Astrocyte (in vitro differentiated cells and primary cell): ENCODE measurements around the gene SIRT3. TPM values are rescaled to one million over a fixed set of nuclear protein-coding genes. Genes with fewer than 3 reads are reported as not detected.

Source experiments
- DNase-seq: peaks from one replicate; pipeline ENCODE4 v3.0.0-alpha.2; 2010; ENCODE audit warnings: low read depth
- FAIRE-seq: peaks from 2 replicates; lab custom pipeline; 2011; peaks lifted over from hg19 to GRCh38; lab: Jason Lieb, UNC
- H2AFZ ChIP-seq: 2 replicates; pipeline ENCODE4 v1.6.0; 2012; ENCODE audit warnings: low read depth, low read length, inconsistent platforms
- H3K27ac ChIP-seq: 2 replicates; pipeline ENCODE4 v1.5.1; 2011; ENCODE audit warnings: low read depth, low read length, inconsistent platforms
- H3K27me3 ChIP-seq: 2 replicates; pipeline ENCODE4 v1.6.0; 2011; ENCODE audit warnings: low read length, inconsistent platforms; ENCODE audit not compliant: insufficient read depth
- H3K36me3 ChIP-seq: 2 replicates; pipeline ENCODE4 v1.5.1; 2011; ENCODE audit warnings: low read length, inconsistent platforms; ENCODE audit not compliant: insufficient read depth
- H3K4me1 ChIP-seq: 2 replicates; pipeline ENCODE4 v1.5.1; 2011; ENCODE audit warnings: low read length, inconsistent platforms; ENCODE audit not compliant: insufficient read depth
- H3K4me2 ChIP-seq: 2 replicates; pipeline ENCODE4 v1.6.0; 2012; ENCODE audit warnings: low read length, inconsistent platforms
- H3K4me3 ChIP-seq: 2 replicates; pipeline ENCODE4 v1.5.1; 2011; ENCODE audit warnings: low read depth, mild to moderate bottlenecking, low read length, inconsistent platforms; ENCODE audit not compliant: insufficient read depth
- H3K79me2 ChIP-seq: 2 replicates; pipeline ENCODE4 v1.6.0; 2012; ENCODE audit warnings: mild to moderate bottlenecking, low read length, inconsistent platforms; ENCODE audit not compliant: insufficient read depth
- H3K9ac ChIP-seq: 2 replicates; pipeline ENCODE4 v1.6.0; 2012; ENCODE audit warnings: mild to moderate bottlenecking, low read length, inconsistent platforms
- H3K9me3 ChIP-seq: 2 replicates; pipeline ENCODE4 v1.5.1; 2012; ENCODE audit warnings: low read depth, mild to moderate bottlenecking, low read length, inconsistent platforms; ENCODE audit not compliant: insufficient read depth
- H4K20me1 ChIP-seq: 2 replicates; pipeline ENCODE4 v1.6.0; 2012; ENCODE audit warnings: low read length, inconsistent platforms; ENCODE audit not compliant: insufficient read depth
- H3K27ac Mint-ChIP-seq: one replicate; pipeline ENCODE4 v1.8.0; 2021; ENCODE audit warnings: mild to moderate bottlenecking, mixed read lengths; ENCODE audit not compliant: unreplicated experiment
- H3K27me3 Mint-ChIP-seq: one replicate; pipeline ENCODE4 v1.8.0; 2021; ENCODE audit warnings: low read depth, mixed read lengths; ENCODE audit not compliant: unreplicated experiment
- H3K36me3 Mint-ChIP-seq: one replicate; pipeline ENCODE4 v1.8.0; 2021; ENCODE audit warnings: low read depth, mixed read lengths; ENCODE audit not compliant: unreplicated experiment
- H3K4me1 Mint-ChIP-seq: one replicate; pipeline ENCODE4 v1.8.0; 2021; ENCODE audit warnings: low read depth, mixed read lengths; ENCODE audit not compliant: unreplicated experiment
- H3K4me3 Mint-ChIP-seq: one replicate; pipeline ENCODE4 v1.8.0; 2021; ENCODE audit warnings: mild to moderate bottlenecking, moderate library complexity, mixed read lengths; ENCODE audit not compliant: unreplicated experiment
- H3K9me3 Mint-ChIP-seq: one replicate; pipeline ENCODE4 v1.8.0; 2021; ENCODE audit warnings: mild to moderate bottlenecking, mixed read lengths; ENCODE audit not compliant: unreplicated experiment
- EZH2 ChIP-seq: IDR thresholded peaks from 2 replicates; pipeline ENCODE4 v1.6.1; 2012; ENCODE audit warnings: mild to moderate bottlenecking, low read length, inconsistent platforms; ENCODE audit not compliant: insufficient read depth
- total RNA-seq: library from RNA; stranded (reverse); gene quantifications from 2 replicates; pipeline ENCODE4 v1.2.1, GENCODE V29; 2021
- TF ChIP-seq, protein P1 (sequence below): IDR thresholded peaks from 2 replicates; pipeline ENCODE4 v1.5.1; 2011; ENCODE audit warnings: low read depth, mild to moderate bottlenecking, inconsistent platforms, low read length, moderate library complexity; ENCODE audit not compliant: insufficient read depth

The SIRT3 gene
- total RNA-seq, 1 donor from 2014 or later, result 10.9 TPM

GRCh38 chr11:266676-267439 is 30.7 kb upstream of the SIRT3 start:
- Histone ChIP-seq H3K9me3 (no peaks in the 10 kb centered on the region), H3K27ac (no peak overlapping the region), H3K4me2 (no peak overlapping the region), H3K36me3 (no peaks in the 10 kb centered on the region), H2AFZ (no peak overlapping the region), H4K20me1 (no peaks in the 10 kb centered on the region), H3K4me1 (no peaks in the 10 kb centered on the region), H3K79me2 (no peaks in the 10 kb centered on the region), H3K9ac (no peak overlapping the region), H3K4me3 (no peak overlapping the region), H3K27me3 (peaks cover 4% of the 10 kb centered on the region)
- Mint-ChIP-seq H3K27ac (no peak overlapping the region), H3K4me3 (no peak overlapping the region), H3K27me3 (peaks cover 17% of the 10 kb centered on the region), H3K36me3 (no peaks in the 10 kb centered on the region), H3K4me1 (no peaks in the 10 kb centered on the region), H3K9me3 (no peaks in the 10 kb centered on the region)
- DNase-seq, result no peak
- no peak for TF ChIP-seq EZH2
- TF ChIP-seq, protein P1, sequence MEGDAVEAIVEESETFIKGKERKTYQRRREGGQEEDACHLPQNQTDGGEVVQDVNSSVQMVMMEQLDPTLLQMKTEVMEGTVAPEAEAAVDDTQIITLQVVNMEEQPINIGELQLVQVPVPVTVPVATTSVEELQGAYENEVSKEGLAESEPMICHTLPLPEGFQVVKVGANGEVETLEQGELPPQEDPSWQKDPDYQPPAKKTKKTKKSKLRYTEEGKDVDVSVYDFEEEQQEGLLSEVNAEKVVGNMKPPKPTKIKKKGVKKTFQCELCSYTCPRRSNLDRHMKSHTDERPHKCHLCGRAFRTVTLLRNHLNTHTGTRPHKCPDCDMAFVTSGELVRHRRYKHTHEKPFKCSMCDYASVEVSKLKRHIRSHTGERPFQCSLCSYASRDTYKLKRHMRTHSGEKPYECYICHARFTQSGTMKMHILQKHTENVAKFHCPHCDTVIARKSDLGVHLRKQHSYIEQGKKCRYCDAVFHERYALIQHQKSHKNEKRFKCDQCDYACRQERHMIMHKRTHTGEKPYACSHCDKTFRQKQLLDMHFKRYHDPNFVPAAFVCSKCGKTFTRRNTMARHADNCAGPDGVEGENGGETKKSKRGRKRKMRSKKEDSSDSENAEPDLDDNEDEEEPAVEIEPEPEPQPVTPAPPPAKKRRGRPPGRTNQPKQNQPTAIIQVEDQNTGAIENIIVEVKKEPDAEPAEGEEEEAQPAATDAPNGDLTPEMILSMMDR, result no peak
- FAIRE-seq, result no peak

- Histone ChIP-seq H3K9me3 (no peaks in the 10 kb centered on the region), H3K36me3 (no peaks in the 10 kb centered on the region), H3K79me2 (no peaks in the 10 kb centered on the region), H4K20me1 (no peaks in the 10 kb centered on the region), H3K4me3 (no peak overlapping the region), H2AFZ (no peak overlapping the region), H3K4me2 (no peak overlapping the region), H3K4me1 (no peaks in the 10 kb centered on the region), H3K9ac (no peak overlapping the region), H3K27ac (no peak overlapping the region), H3K27me3 (no peaks in the 10 kb centered on the region)
- TF ChIP-seq, protein P1, result no peak
- no peak for TF ChIP-seq EZH2
- H3K9me3 Mint-ChIP-seq, result peaks cover 4% of the 10 kb centered on the region
- no peak overlapping the region for H3K4me3 Mint-ChIP-seq
- no peak overlapping the region for H3K27ac Mint-ChIP-seq
- no peaks in the 10 kb centered on the region for H3K4me1 Mint-ChIP-seq
- DNase-seq, result no peak
- peaks cover 1% of the 10 kb centered on the region for H3K36me3 Mint-ChIP-seq
- FAIRE-seq, result no peak
- peaks cover 11% of the 10 kb centered on the region for H3K27me3 Mint-ChIP-seq
These were observed 25.5 kb upstream of the SIRT3 start for GRCh38 chr11:261624-262023.

- H3K4me3 ChIP-seq, result no peak overlapping the region
- H3K36me3 Mint-ChIP-seq, result peaks cover 1% of the 10 kb centered on the region
- FAIRE-seq, result no peak
These were observed 23.3 kb upstream of the SIRT3 start for GRCh38 chr11:259413-259812.

More at GRCh38 chr11:259413-259812, 23.3 kb upstream of the SIRT3 start:
- H3K27ac ChIP-seq, result no peak overlapping the region
- no peaks in the 10 kb centered on the region for H3K79me2 ChIP-seq
- H3K9ac ChIP-seq, result no peak overlapping the region
- H3K36me3 ChIP-seq, result no peaks in the 10 kb centered on the region
- peaks cover 4% of the 10 kb centered on the region for H3K9me3 Mint-ChIP-seq
- no peak overlapping the region for H3K4me2 ChIP-seq
- H3K27me3 ChIP-seq, result no peaks in the 10 kb centered on the region
- no peak overlapping the region for H3K27ac Mint-ChIP-seq
- H3K9me3 ChIP-seq, result no peaks in the 10 kb centered on the region
- H3K4me3 Mint-ChIP-seq, result no peak overlapping the region
- TF ChIP-seq, protein P1, result no peak
- no peak for TF ChIP-seq EZH2
- no peak for DNase-seq
- H3K27me3 Mint-ChIP-seq, result peaks cover 13% of the 10 kb centered on the region
- H4K20me1 ChIP-seq, result no peaks in the 10 kb centered on the region
- H2AFZ ChIP-seq, result no peak overlapping the region
- no peaks in the 10 kb centered on the region for H3K4me1 ChIP-seq
- no peaks in the 10 kb centered on the region for H3K4me1 Mint-ChIP-seq
